Esophagus muscularis mucosa (tissue), 4 donors: ENCODE results near the gene KLHL34. TPM values are rescaled to one million over a fixed set of nuclear protein-coding genes. Genes with fewer than 3 reads are reported as not detected.

ENCODE experiments used
- DNase-seq: peaks from one replicate; pipeline ENCODE4 v3.0.0-alpha.2; 2017; ENCODE audit errors: extremely low spot score
- H3K27ac ChIP-seq, 4 donors: fragments of 200-600 bp; sonication (generic); replicated peaks in 1 of 4; 1 replicate in 3 of 4; 2 replicates in 1 of 4; pipeline ENCODE4 v1.5.1; 2016 to 2019; ENCODE audit warnings: mild to moderate bottlenecking in 1 of 4
- H3K27me3 ChIP-seq, 4 donors: fragments of 200-600 bp; sonication (generic); one replicate each; pipeline versions ENCODE4 v1.5.1 to v1.6.0; 2016 to 2019
- H3K36me3 ChIP-seq, 4 donors: fragments of 200-600 bp; sonication (generic); one replicate each; pipeline ENCODE4 v1.5.1; 2016 to 2019
- H3K4me1 ChIP-seq, 4 donors: fragments of 200-600 bp; sonication (generic); one replicate each; pipeline ENCODE4 v1.5.1; 2016 to 2019
- H3K4me3 ChIP-seq, 4 donors: fragments of 200-600 bp; sonication (generic); 1 replicate in 2 of 4; 2 replicates in 2 of 4; pipeline ENCODE4 v1.5.1; 2016 to 2019; ENCODE audit warnings: mild to moderate bottlenecking in 4 of 4, moderate library complexity in 1 of 4
- H3K9me3 ChIP-seq, 4 donors: fragments of 200-600 bp; sonication (generic); 1 replicate in 3 of 4; 2 replicates in 1 of 4; pipeline ENCODE4 v1.5.1; 2016 to 2019
- EP300 ChIP-seq: sonication (generic); formaldehyde crosslinking; IDR thresholded peaks from one replicate; pipeline ENCODE4 v1.6.1; 2017; ENCODE audit warnings: antibody characterized with exemption
- POLR2A ChIP-seq: fragments of 450-650 bp; IDR thresholded peaks from one replicate; pipeline ENCODE4 v1.6.1; 2017; ENCODE audit warnings: antibody characterized with exemption, moderate library complexity, mild to moderate bottlenecking, low read depth
- POLR2AphosphoS5 ChIP-seq, 2 donors: sonication (generic); formaldehyde crosslinking; IDR thresholded peaks; one replicate each; pipeline ENCODE4 v1.6.1; 2017; ENCODE audit warnings: antibody characterized with exemption in 2 of 2
- WGBS: methylation state at CpG from one replicate; pipeline ENCODE4 v1.1.5; 2018; 5-methylcytosine and 5-hydroxymethylcytosine counted together
- intact Hi-C: fragments of 100-400 bp; cut with DNase I; formaldehyde crosslinking; loops from one replicate; pipeline ENCODE4 v1.15.1; 2023
- total RNA-seq, 4 donors: library from RNA; depleted of rRNA; stranded (reverse); fragments of >200 nt; gene quantifications; one replicate each; pipeline versions ENCODE4 v1.1.0 to v1.2.1, GENCODE V29; 2016
- TF ChIP-seq, protein P1 (sequence below), 3 experiments: fragments of 200-600 bp in 2 of 3; fragments of 450-650 bp in 1 of 3; sonication (generic) in 2 of 3; IDR thresholded peaks; one replicate each; pipeline ENCODE4 v1.5.1; 2017 to 2019; ENCODE audit warnings: antibody characterized with exemption in 3 of 3, mild to moderate bottlenecking in 2 of 3, moderate library complexity in 1 of 3

Gene KLHL34
- total RNA-seq, 4 donors from 2014 or later = 0.13 to 0.75 (median 0.33) TPM; not detected in 1

DNA sequence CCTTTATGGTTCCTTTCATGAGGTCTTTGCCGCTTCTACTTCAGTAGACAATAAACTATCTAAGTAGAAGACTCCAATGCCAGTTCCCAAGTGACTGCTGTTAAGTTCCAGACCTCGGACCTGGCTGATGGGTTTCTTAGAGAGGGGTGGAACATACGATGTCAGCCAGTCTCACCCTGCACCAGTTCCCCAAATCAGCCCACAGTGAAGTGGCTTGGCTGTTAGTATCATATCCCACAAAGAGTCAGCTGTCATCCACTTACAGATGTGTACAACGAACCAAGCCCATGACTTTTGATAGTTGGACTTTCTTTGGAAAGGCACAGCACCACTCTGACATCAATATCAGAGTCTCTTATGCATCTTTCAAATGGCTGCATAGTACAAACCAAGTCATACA, 8.1 kb upstream of the KLHL34 start:
- no peak for DNase-seq
- TF ChIP-seq POLR2A = no peak
- TF ChIP-seq POLR2AphosphoS5 (IDR thresholded peaks at IDR 0.05) = no peak
- no peak for TF ChIP-seq EP300
- TF ChIP-seq, protein P1, sequence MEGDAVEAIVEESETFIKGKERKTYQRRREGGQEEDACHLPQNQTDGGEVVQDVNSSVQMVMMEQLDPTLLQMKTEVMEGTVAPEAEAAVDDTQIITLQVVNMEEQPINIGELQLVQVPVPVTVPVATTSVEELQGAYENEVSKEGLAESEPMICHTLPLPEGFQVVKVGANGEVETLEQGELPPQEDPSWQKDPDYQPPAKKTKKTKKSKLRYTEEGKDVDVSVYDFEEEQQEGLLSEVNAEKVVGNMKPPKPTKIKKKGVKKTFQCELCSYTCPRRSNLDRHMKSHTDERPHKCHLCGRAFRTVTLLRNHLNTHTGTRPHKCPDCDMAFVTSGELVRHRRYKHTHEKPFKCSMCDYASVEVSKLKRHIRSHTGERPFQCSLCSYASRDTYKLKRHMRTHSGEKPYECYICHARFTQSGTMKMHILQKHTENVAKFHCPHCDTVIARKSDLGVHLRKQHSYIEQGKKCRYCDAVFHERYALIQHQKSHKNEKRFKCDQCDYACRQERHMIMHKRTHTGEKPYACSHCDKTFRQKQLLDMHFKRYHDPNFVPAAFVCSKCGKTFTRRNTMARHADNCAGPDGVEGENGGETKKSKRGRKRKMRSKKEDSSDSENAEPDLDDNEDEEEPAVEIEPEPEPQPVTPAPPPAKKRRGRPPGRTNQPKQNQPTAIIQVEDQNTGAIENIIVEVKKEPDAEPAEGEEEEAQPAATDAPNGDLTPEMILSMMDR (IDR thresholded peaks at IDR 0.05) = no peak
- Histone ChIP-seq H3K4me3 (no peak overlapping the region), H3K27ac (no peak overlapping the region), H3K36me3 (no peaks in the 10 kb centered on the region), H3K27me3 (no peaks in the 10 kb centered on the region), H3K4me1 (no peaks in the 10 kb centered on the region), H3K9me3 (no peaks in the 10 kb centered on the region)
- intact Hi-C loops = no loop called here
- WGBS = 78% methylated on average over 4 of the region's 4 CpGs

DNA sequence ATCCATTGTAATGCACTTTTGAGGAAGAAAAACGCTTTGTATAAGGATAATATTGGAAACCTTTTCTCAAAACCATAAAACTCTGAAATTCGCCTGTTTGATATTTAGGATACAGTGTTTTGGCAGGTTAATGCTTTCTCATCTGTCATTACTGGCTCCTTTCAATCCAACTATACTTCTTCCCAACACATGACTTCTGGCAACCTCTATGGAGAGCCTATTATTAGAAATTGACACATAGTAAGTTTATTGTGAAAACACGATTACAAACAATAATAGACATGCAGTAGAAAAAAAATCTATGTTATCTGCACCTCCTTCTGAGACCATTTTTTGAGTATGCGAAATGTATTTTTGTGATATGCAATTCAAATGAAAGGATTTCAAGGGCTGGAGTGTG, 4.6 kb upstream of the KLHL34 start:
- Histone ChIP-seq H3K4me1 (peaks cover 0 to 11% (median 0%) of the 10 kb centered on the region in 4 donors), H3K27ac (no peak overlapping the region), H3K36me3 (no peaks in the 10 kb centered on the region), H3K4me3 (no peak overlapping the region), H3K9me3 (no peaks in the 10 kb centered on the region), H3K27me3 (peaks cover 0 to 10% (median 0%) of the 10 kb centered on the region in 4 donors)
- TF ChIP-seq EP300 = no peak
- no peak for TF ChIP-seq POLR2A
- TF ChIP-seq, protein P1 (IDR thresholded peaks at IDR 0.05) = no peak
- no peak for TF ChIP-seq POLR2AphosphoS5 (IDR thresholded peaks at IDR 0.05)
- intact Hi-C loops = no loop called here
- WGBS = 68% methylated on average over 4 of the region's 4 CpGs
- DNase-seq = no peak

DNA sequence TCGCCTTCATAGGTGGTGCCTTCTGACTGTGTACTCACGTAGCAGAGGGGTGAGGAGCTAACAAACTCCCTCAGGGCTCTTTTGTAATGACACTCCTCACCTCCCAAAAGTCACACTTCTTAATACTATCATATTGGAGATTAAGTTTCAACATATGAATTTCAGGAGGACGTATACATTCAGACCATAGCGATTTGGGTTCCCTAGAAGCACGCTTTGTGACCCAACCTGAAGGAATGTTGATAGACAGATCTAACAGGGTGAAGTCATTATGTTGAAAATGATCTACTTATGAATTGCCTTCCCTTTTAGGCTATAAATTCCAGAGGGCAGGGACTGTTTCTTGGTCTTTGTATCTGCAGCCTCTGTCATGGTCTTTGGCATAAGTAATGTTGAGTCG, 3.2 kb upstream of the KLHL34 start:
- DNase-seq = no peak
- H3K27me3 ChIP-seq = peaks cover 0 to 16% (median 0%) of the 10 kb centered on the region in 4 donors
- intact Hi-C loops = no loop called here
- no peak overlapping the region for H3K27ac ChIP-seq
- H3K4me1 ChIP-seq = peaks cover 0 to 14% (median 0%) of the 10 kb centered on the region in 4 donors
- WGBS = 70% methylated on average over 6 of the region's 6 CpGs
- TF ChIP-seq EP300 = no peak
- TF ChIP-seq, protein P1 (IDR thresholded peaks at IDR 0.05) = no peak
- no peak for TF ChIP-seq POLR2A
- TF ChIP-seq POLR2AphosphoS5 (IDR thresholded peaks at IDR 0.05) = no peak
- H3K36me3 ChIP-seq = no peaks in the 10 kb centered on the region
- no peak overlapping the region for H3K4me3 ChIP-seq
- no peaks in the 10 kb centered on the region for H3K9me3 ChIP-seq

DNA sequence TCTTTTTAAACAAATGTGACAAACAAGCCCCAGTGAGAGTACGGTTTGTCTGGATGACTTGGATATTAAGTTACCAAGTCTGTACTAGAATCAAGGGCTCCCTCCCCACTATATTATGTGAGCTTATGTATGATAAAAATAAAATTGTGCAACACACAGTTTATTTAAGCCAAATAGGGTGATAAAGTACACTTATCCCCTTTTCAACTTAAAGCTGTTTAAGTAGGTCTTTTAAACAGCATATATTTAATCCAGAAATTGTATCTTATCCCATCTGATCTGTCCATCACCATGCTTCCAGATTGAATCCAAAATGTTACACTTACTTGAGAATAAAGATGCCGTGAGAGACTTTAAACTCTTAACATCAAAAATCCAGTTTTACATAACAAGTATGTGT, 2.0 kb upstream of the KLHL34 start:
- no peak for DNase-seq
- Histone ChIP-seq H3K9me3 (no peaks in the 10 kb centered on the region), H3K36me3 (no peaks in the 10 kb centered on the region), H3K27ac (no peak overlapping the region), H3K27me3 (peaks cover 0 to 16% (median 0%) of the 10 kb centered on the region in 4 donors), H3K4me3 (no peak overlapping the region), H3K4me1 (peaks cover 0 to 14% (median 0%) of the 10 kb centered on the region in 4 donors)
- intact Hi-C loops = no loop called here
- WGBS = 88% methylated on average over 2 of the region's 2 CpGs
- TF ChIP-seq, protein P1 (IDR thresholded peaks at IDR 0.05) = no peak
- TF ChIP-seq POLR2A = no peak
- no peak for TF ChIP-seq EP300
- no peak for TF ChIP-seq POLR2AphosphoS5 (IDR thresholded peaks at IDR 0.05)

DNA sequence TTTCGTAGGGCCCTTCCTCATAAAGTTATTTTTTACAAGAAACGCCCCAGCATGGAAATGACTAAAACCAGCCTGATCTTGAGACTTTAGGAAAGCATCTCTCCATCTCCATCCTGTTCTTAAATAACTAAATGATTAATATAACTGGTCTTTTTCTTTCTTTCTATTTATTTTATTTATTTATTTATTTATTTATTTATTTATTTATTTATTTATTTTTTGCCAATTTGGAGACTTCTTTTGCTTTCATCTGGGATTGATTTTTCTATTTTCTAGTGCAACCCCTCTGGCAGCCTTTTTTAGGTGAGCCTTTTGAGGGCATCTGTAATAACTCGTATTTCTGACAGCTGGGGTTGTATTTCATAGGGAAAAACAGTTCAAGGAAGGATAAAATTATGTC, 1.2 kb upstream of the KLHL34 start:
- 74% methylated on average over 3 of the region's 3 CpGs for WGBS
- intact Hi-C loops = no loop called here
- DNase-seq = no peak

More for the DNA sequence above, 1.2 kb upstream of the KLHL34 start:
- Histone ChIP-seq H3K36me3 (no peaks in the 10 kb centered on the region), H3K4me3 (no peak overlapping the region), H3K4me1 (peaks cover 0 to 14% (median 0%) of the 10 kb centered on the region in 4 donors), H3K27me3 (peaks cover 0 to 16% (median 0%) of the 10 kb centered on the region in 4 donors), H3K27ac (no peak overlapping the region), H3K9me3 (no peaks in the 10 kb centered on the region)
- TF ChIP-seq, protein P1 (IDR thresholded peaks at IDR 0.05) = no peak
- TF ChIP-seq EP300 = no peak
- no peak for TF ChIP-seq POLR2A
- TF ChIP-seq POLR2AphosphoS5 (IDR thresholded peaks at IDR 0.05) = no peak
